Spinal cord (tissue), 10 donors: Measurements from ENCODE around the gene APP. TPM values are rescaled to one million over a fixed set of nuclear protein-coding genes. Genes with fewer than 3 reads are reported as not detected.
"Not testable (repeated sequence)": the region's sequence is repeated elsewhere in the genome, so short reads cannot be mapped to it uniquely, and the experiment has no call there.

Source experiments
- DNase-seq, 6 donors: peaks; one replicate each; pipeline versions ENCODE4 v3.0.0 to v3.0.0-alpha.2; 2013 to 2015; ENCODE audit warnings: low spot score in 6 of 6, low read depth in 4 of 6
- H3K27ac ChIP-seq: one replicate; pipeline ENCODE4 v1.5.1; 2013; ENCODE audit warnings: low read depth, low read length, control low read depth
- H3K27me3 ChIP-seq: one replicate; pipeline ENCODE4 v1.6.1; 2013; ENCODE audit warnings: low read length; ENCODE audit not compliant: control insufficient read depth, insufficient read depth
- H3K36me3 ChIP-seq: one replicate; pipeline ENCODE4 v1.6.1; 2013; ENCODE audit warnings: low read length; ENCODE audit not compliant: control insufficient read depth, insufficient read depth
- H3K4me1 ChIP-seq: one replicate; pipeline ENCODE4 v1.6.1; 2013; ENCODE audit warnings: low read length; ENCODE audit not compliant: control insufficient read depth, insufficient read depth
- H3K4me3 ChIP-seq: one replicate; pipeline ENCODE4 v1.5.1; 2013; ENCODE audit warnings: low read depth, low read length, control low read depth
- H3K9me3 ChIP-seq: one replicate; pipeline ENCODE4 v1.6.1; 2013; ENCODE audit warnings: low read length; ENCODE audit not compliant: control insufficient read depth, insufficient read depth
- WGBS: methylation state at CpG from one replicate; pipeline ENCODE4 v1.1.5; 2013; ENCODE audit warnings: missing lambda C conversion rate; ENCODE audit not compliant: insufficient coverage; 5-methylcytosine and 5-hydroxymethylcytosine counted together
- polyA plus RNA-seq, 2 donors: library from polyadenylated mRNA; unstranded; fragments of 120-200 nt; gene quantifications; one replicate each; pipeline ENCODE4 v1.2.1, GENCODE V29; 2013; ENCODE audit not compliant: insufficient read length in 2 of 2
- total RNA-seq, 2 donors: library from RNA; depleted of rRNA in 1 of 2; stranded (reverse); fragments of 120-200 nt in 1 of 2; fragments of >200 nt in 1 of 2; gene quantifications; one replicate each; pipeline versions ENCODE4 v1.2.3 to v1.2.4, GENCODE V29; 2013 to 2014
- donor health status: healthy.

Gene APP
- total and polyA plus RNA-seq, 4 donors, result 606 to 947 (median 855) TPM

DNA sequence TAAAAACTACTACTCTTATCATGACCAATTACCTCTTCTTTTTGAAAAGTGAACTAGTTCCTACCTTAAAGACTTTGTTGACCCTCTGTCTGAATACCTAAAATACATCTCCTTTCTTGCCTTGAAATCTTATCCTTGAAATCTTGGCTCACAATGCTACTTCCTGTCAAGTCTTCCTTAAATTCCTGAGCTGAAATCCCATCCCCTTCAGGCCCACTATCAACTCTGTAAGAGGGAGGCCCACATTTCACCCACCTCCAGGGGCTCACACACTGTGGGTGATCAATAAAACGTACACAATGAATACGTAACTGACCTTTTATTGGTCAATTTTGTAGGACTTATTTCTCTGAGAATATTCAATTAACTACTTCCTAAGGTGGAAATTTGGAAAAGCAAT is 88.0 kb downstream of the APP start:
- no peaks in the 10 kb centered on the region for H3K36me3 ChIP-seq
- peaks cover under 1% of the 10 kb centered on the region for H3K4me1 ChIP-seq
- no CpG with 5 or more reads among the region's 2 CpGs for WGBS
- no peak overlapping the region for H3K4me3 ChIP-seq
- no peak overlapping the region for H3K27ac ChIP-seq
- no peaks in the 10 kb centered on the region for H3K9me3 ChIP-seq
- no peak for DNase-seq
- H3K27me3 ChIP-seq, result no peaks in the 10 kb centered on the region

DNA sequence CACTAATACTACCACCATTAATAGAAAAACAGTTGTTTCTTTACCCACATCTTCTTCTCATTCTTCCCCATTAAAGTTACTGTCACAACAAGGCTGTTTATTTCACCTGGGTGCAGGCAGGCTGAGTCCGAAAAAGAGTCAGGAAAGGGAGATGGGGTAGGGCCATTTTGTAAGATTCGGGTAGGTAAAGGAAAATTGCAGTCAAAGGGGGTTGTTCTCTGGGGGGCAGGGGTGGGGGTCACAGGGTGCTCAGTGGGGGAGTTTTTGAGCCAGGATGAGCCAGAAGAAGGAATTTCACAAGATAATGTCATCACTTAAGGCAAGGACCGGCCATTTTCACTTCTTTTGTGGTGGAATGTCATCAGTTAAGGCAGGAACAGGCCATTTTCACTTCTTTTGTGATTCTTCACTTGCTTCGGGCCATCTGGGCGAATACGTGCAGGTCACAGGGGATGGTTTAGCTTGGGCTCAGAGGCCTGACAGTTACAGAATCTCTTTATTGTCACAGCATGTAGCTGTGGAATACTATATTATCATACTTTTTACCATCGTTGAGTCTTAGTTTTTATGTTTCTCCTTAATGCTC is 89.3 kb downstream of the APP start:
- DNase-seq, H3K36me3 ChIP-seq, H3K9me3 ChIP-seq, H3K27ac ChIP-seq, H3K4me3 ChIP-seq, H3K27me3 ChIP-seq, H3K4me1 ChIP-seq: not testable (repeated sequence)
- WGBS, result 71% methylated on average over 2 of the region's 7 CpGs

DNA sequence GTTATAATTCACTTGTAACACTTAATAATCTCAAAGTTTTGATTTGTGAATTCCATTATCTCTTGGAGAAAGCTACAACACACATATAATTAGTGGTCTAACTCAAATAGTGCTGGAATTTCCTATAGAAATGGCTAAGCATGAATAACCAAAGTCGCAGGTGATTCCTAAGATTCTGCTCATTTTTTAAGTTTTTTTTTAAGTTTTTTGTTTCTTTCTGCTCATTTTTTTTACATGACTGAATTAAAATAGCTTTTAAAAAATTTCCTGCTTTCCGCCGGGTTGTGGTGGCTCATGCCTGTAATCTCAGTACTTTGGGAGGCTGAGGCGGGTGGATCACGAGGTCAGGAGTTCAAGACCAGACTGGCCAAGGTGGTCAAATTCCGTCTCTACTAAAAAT is 90.4 kb downstream of the APP start:
- H3K36me3 ChIP-seq, result no peaks in the 10 kb centered on the region
- no peaks in the 10 kb centered on the region for H3K9me3 ChIP-seq
- DNase-seq, result no peak
- no peak overlapping the region for H3K4me3 ChIP-seq
- H3K4me1 ChIP-seq, result peaks cover 2% of the 10 kb centered on the region
- WGBS, result 100% methylated on average over 4 of the region's 6 CpGs
- no peaks in the 10 kb centered on the region for H3K27me3 ChIP-seq
- H3K27ac ChIP-seq, result no peak overlapping the region

DNA sequence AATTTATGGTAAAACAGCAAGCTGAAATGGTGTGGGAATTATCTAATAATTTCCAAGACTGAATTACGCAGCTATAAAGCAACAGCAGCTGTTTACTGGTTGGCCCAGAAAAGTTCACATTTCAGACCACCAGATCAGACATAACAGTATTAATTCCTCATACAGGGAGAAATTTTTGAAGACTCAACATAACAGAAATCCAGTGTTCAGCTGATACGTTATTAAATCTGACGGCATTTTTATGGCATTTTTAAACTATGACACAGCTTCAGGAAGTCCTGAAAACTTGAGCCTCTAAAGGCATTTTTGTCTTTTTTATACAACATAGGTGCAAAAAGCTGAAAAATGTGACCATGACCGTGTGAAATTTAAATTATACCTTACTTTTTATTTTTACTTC is 91.2 kb downstream of the APP start:
- no CpG with 5 or more reads among the region's 4 CpGs for WGBS
- Histone ChIP-seq H3K4me1 (peaks cover 2% of the 10 kb centered on the region), H3K27ac (peak overlapping the region; percentile 42), H3K27me3 (no peaks in the 10 kb centered on the region), H3K9me3 (no peaks in the 10 kb centered on the region), H3K36me3 (no peaks in the 10 kb centered on the region), H3K4me3 (no peak overlapping the region)
- DNase-seq, result no peak

DNA sequence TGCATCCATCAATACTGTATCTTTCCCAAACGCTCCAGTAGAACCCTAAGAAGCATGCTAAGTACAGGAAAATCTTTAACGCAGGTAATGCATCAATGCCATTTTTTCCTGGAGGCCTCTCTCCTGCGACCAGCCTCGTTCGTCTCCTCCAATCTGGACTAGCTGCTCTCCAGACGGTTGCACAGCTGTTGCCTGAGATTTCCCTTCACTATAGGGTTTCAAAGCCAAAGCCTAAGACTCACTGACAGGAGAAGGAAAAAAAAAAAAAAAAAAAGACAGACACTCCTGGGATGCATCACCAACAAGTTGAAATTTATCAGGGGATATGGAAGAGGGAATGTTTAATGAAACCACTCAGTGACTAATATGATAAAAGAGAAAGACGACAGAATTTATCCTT is 93.0 kb downstream of the APP start:
- Histone ChIP-seq H3K9me3 (no peaks in the 10 kb centered on the region), H3K27me3 (no peaks in the 10 kb centered on the region), H3K4me1 (peaks cover 2% of the 10 kb centered on the region), H3K36me3 (no peaks in the 10 kb centered on the region), H3K27ac (no peak overlapping the region), H3K4me3 (no peak overlapping the region)
- peak in 2 of 6 donors; percentile 76 to 93 for DNase-seq
- WGBS, result 63% methylated on average over 6 of the region's 7 CpGs

DNA sequence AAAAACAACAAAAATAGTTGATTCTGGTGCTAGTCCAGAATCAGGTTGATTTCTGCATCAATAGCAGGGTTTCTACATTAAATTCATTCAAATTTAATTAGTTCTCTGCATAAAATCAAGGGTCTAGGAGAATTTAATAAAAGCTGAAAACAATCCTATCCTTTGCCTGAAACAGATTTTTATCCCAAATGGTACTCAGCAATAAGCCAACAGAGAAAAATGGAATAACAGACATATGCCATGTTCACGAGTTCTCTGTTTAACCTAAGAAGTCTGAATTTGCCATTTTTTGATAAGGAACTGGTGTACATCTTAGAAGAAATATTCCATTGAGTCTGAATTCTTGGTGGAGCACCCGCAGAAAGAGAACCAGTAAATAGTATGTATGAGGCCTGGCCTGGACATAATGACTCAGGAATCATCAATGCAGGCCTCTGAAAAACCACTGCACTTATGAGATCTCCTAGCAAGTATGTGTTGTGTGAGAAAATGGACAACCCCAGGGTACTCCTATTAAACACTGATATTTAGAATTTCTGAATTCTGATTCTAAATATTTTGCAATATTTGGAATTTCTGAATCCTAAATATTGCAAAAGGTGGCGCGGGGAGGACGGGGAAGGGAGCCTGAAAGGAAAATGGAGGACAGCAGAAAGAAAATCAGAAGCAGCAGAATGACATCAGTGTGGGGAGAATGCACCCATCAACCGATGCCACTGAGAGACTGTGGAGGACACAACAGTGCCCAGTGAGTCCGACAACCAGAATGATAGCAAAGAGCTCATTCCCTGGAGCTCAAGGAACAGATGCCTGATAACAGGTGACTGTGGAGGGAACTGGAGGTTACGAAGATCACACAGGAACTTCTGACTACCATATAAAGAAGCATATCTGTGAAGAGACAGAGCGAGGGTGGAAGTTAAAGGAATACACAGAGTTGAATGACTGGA is 97.6 kb downstream of the APP start:
- WGBS, result 96% methylated on average over 5 of the region's 9 CpGs
- Histone ChIP-seq H3K36me3 (no peaks in the 10 kb centered on the region), H3K9me3 (no peaks in the 10 kb centered on the region), H3K27ac (no peak overlapping the region), H3K4me1 (peaks cover 9% of the 10 kb centered on the region), H3K4me3 (no peak overlapping the region), H3K27me3 (no peaks in the 10 kb centered on the region)
- DNase-seq, result peak in 1 of 6 donors; percentile 67

DNA sequence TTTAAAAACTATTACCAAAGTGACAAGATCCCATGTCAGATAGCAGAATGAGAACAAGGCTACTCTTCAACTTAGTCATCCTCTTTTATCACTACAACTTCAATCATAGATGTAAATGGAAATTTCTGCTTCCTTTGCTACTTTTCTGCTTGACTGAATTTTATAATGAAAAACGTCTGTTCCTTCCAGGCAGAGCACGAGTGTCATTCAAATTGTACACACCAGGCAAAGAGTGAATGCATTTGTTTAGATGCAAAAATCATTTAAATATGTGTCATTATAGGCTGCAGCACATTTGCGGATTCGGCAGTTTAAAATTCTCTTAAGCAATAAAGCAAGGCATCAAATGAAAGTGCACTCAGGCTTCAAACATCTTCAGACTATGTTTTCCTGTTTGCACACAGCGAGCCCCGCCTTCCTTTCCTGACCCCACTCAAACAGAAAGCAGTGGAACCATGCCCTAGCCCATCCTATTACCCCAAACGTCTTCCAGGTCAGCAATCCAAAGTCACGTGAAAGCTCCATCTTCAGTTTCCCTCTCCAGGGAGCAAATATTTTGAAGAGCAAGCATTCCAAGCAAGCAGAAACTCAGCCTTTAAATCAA is 99.6 kb downstream of the APP start:
- DNase-seq, result peak in 2 of 6 donors; percentile 59 to 71
- H3K27ac ChIP-seq, result peak overlapping the region; percentile 22

DNA sequence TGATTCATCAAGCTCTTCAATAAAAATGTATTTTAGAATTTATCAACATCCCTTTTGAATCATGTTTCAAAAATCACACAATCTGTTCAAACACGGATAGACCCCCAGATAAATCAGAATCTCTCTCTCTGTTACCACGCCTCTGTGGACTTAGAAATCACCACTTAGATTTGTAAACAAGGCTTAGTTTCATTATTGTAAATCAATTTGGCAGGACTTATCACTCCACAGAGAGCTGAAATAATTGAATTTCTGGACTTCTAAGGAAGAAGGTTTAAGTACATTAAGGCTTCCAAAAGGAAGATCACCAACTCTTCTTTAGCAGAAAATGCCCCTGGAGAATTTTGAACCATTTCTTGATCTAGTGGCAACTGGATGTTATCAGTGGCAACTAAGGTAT is 100.4 kb downstream of the APP start:
- WGBS, result 20% methylated on average over 1 of the region's 2 CpGs
- Histone ChIP-seq H3K27ac (no peak overlapping the region), H3K36me3 (no peaks in the 10 kb centered on the region), H3K4me3 (no peak overlapping the region), H3K9me3 (no peaks in the 10 kb centered on the region), H3K4me1 (peaks cover 6% of the 10 kb centered on the region), H3K27me3 (no peaks in the 10 kb centered on the region)
- no peak for DNase-seq

More for the DNA sequence above, 99.6 kb downstream of the APP start:
- no peaks in the 10 kb centered on the region for H3K9me3 ChIP-seq
- H3K4me3 ChIP-seq, result no peak overlapping the region
- peaks cover 6% of the 10 kb centered on the region for H3K4me1 ChIP-seq
- 30% methylated on average over 4 of the region's 8 CpGs for WGBS
- H3K27me3 ChIP-seq, result no peaks in the 10 kb centered on the region
- no peaks in the 10 kb centered on the region for H3K36me3 ChIP-seq

DNA sequence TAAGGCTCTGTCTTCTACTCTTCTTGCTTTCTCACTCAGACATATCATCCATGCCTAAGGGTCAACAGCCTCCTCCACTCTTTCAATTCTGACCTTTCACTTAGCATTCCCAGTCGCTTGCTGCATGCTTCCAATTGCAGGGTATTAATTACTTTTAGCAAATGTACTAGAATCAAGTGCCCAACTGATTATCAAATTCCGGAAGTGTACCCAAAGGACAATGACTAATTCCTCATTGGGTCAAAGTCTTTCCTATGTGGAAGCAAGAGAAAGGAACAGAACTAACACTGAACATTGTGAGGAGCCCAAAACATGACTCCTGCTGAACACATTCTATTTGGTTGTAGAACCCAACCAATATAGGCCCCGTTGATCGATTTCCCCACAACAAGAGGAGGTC is 101.8 kb downstream of the APP start:
- no peak overlapping the region for H3K27ac ChIP-seq
- no peak overlapping the region for H3K4me3 ChIP-seq
- 91% methylated on average over 3 of the region's 4 CpGs for WGBS
- no peaks in the 10 kb centered on the region for H3K27me3 ChIP-seq
- H3K9me3 ChIP-seq, result no peaks in the 10 kb centered on the region
- no peaks in the 10 kb centered on the region for H3K36me3 ChIP-seq
- H3K4me1 ChIP-seq, result peaks cover 6% of the 10 kb centered on the region
- DNase-seq, result no peak
